Measurements from ENCODE around the gene PAFAH2.

DNA sequence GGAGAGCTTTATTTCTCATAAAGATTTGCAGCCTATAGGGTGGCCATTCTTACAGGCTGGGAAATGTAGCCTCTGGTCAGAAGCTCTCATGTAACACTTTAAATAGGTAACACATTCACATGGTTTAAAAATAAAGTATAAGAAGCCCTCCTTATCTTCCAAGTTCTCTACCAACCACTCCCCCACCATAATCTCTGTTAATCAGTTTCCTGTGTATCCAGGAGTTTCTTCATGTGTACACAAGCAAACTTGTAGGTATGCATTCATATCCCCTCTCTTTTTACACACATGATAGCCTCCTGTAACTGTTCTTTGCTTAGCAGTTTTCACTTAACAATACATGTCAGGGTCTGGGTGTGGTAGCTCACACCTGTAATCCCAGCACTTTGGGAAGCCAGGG lies 86.7 kb downstream of the PAFAH2 start:
- TF ChIP-seq, protein P1, sequence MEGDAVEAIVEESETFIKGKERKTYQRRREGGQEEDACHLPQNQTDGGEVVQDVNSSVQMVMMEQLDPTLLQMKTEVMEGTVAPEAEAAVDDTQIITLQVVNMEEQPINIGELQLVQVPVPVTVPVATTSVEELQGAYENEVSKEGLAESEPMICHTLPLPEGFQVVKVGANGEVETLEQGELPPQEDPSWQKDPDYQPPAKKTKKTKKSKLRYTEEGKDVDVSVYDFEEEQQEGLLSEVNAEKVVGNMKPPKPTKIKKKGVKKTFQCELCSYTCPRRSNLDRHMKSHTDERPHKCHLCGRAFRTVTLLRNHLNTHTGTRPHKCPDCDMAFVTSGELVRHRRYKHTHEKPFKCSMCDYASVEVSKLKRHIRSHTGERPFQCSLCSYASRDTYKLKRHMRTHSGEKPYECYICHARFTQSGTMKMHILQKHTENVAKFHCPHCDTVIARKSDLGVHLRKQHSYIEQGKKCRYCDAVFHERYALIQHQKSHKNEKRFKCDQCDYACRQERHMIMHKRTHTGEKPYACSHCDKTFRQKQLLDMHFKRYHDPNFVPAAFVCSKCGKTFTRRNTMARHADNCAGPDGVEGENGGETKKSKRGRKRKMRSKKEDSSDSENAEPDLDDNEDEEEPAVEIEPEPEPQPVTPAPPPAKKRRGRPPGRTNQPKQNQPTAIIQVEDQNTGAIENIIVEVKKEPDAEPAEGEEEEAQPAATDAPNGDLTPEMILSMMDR (conservative IDR thresholded peaks at IDR 0.05): no peak
- TF ChIP-seq ZFX (IDR thresholded peaks at IDR 0.05): no peak

All from C4-2B (cell line).